Panc1 (cell line): Measurements from ENCODE around the gene ZNF497.

Experiments used
- CTCF ChIP-seq: fragments of 450-650 bp; IDR thresholded peaks from 2 replicates; pipeline ENCODE4 v1.5.1; 2017; ENCODE audit warnings: mild to moderate bottlenecking
- POLR2AphosphoS5 ChIP-seq: IDR thresholded peaks from 2 replicates; pipeline ENCODE4 v1.6.1; 2012; ENCODE audit warnings: mild to moderate bottlenecking, low read depth, low read length, moderate library complexity
- TCF7L2 ChIP-seq: IDR thresholded peaks from 2 replicates; pipeline ENCODE4 v1.6.1; 2011; ENCODE audit warnings: mild to moderate bottlenecking, low read depth, low read length, inconsistent platforms
- TF ChIP-seq, protein P1 (sequence below), 2 experiments: IDR thresholded peaks; 2 replicates each; pipeline ENCODE4 v1.6.1; 2011 to 2012; ENCODE audit warnings: low read depth in 2 of 2, control low read depth in 1 of 2, low read length in 1 of 2, mild to moderate bottlenecking in 1 of 2, moderate library complexity in 1 of 2; ENCODE audit not compliant: insufficient read depth in 1 of 2

- TF ChIP-seq CTCF, result no peak
- TF ChIP-seq POLR2AphosphoS5, result peak; percentile 99
- TF ChIP-seq, protein P1, sequence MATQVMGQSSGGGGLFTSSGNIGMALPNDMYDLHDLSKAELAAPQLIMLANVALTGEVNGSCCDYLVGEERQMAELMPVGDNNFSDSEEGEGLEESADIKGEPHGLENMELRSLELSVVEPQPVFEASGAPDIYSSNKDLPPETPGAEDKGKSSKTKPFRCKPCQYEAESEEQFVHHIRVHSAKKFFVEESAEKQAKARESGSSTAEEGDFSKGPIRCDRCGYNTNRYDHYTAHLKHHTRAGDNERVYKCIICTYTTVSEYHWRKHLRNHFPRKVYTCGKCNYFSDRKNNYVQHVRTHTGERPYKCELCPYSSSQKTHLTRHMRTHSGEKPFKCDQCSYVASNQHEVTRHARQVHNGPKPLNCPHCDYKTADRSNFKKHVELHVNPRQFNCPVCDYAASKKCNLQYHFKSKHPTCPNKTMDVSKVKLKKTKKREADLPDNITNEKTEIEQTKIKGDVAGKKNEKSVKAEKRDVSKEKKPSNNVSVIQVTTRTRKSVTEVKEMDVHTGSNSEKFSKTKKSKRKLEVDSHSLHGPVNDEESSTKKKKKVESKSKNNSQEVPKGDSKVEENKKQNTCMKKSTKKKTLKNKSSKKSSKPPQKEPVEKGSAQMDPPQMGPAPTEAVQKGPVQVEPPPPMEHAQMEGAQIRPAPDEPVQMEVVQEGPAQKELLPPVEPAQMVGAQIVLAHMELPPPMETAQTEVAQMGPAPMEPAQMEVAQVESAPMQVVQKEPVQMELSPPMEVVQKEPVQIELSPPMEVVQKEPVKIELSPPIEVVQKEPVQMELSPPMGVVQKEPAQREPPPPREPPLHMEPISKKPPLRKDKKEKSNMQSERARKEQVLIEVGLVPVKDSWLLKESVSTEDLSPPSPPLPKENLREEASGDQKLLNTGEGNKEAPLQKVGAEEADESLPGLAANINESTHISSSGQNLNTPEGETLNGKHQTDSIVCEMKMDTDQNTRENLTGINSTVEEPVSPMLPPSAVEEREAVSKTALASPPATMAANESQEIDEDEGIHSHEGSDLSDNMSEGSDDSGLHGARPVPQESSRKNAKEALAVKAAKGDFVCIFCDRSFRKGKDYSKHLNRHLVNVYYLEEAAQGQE (IDR thresholded peaks at IDR 0.05; ENCODE audit: insufficient read depth in 1 of 2, low read depth in 2 of 2, low read length in 1 of 2), result 0 out of 4 replicates have a peak, but pooled peaks of 1 of the 2 experiments have one; percentile 61
- peak; percentile 81 for TF ChIP-seq TCF7L2
Measured at GRCh38 chr19:58386576-58387337, 24.2 kb upstream of the ZNF497 start, which contains the start of gene RPS5.
